Bronchial epithelial cell (primary cell): ENCODE measurements around the gene GPR68. TPM values are rescaled to one million over a fixed set of nuclear protein-coding genes. Genes with fewer than 3 reads are reported as not detected.
"Not testable (repeated sequence)": the region's sequence is repeated elsewhere in the genome, so short reads cannot be mapped to it uniquely, and the experiment has no call there.

ENCODE experiments used
- DNase-seq: peaks from one replicate; pipeline ENCODE4 v3.0.0-alpha.2; 2010; ENCODE audit warnings: low read depth
- FAIRE-seq: peaks from 2 replicates; lab custom pipeline; 2011; peaks lifted over from hg19 to GRCh38; lab: Jason Lieb, UNC
- H3K27me3 ChIP-seq: 2 replicates; pipeline ENCODE4 v1.5.1; 2011; ENCODE audit warnings: low read length; ENCODE audit not compliant: control insufficient read depth, insufficient read depth
- H3K36me3 ChIP-seq: 2 replicates; pipeline ENCODE4 v1.5.1; 2011; ENCODE audit warnings: low read length; ENCODE audit not compliant: control insufficient read depth, insufficient read depth
- H3K4me3 ChIP-seq: 2 replicates; pipeline ENCODE4 v1.5.1; 2011; ENCODE audit warnings: mild to moderate bottlenecking, low read depth, low read length, control low read depth
- CTCF ChIP-seq: IDR thresholded peaks from 2 replicates; pipeline ENCODE4 v1.5.1; 2011; ENCODE audit warnings: mild to moderate bottlenecking, moderate library complexity, low read length, control low read depth, inconsistent platforms; ENCODE audit not compliant: insufficient read depth, severe bottlenecking
- total RNA-seq: library from RNA; depleted of rRNA; stranded (reverse); fragments of >200 nt; gene quantifications from 2 replicates; pipeline ENCODE4 v1.2.1, GENCODE V29; 2014

Gene GPR68
- total RNA-seq, 1 donor from 2014 or later: 1.8 TPM

GRCh38 chr14:91246051-91246852 is 1.7 kb upstream of the GPR68 start:
- DNase-seq (no peak), FAIRE-seq (no peak)

GRCh38 chr14:91245616-91246015 is 1.1 kb upstream of the GPR68 start:
- FAIRE-seq, H3K36me3 ChIP-seq, H3K27me3 ChIP-seq, H3K4me3 ChIP-seq, DNase-seq: not testable (repeated sequence)

More at GRCh38 chr14:91246051-91246852, 1.7 kb upstream of the GPR68 start:
- H3K36me3 ChIP-seq: no peaks in the 10 kb centered on the region
- no peak overlapping the region for H3K4me3 ChIP-seq
- no peaks in the 10 kb centered on the region for H3K27me3 ChIP-seq
- TF ChIP-seq CTCF: no peak

- no peak for DNase-seq
- no peaks in the 10 kb centered on the region for H3K36me3 ChIP-seq
- no peak for TF ChIP-seq CTCF
- no peak overlapping the region for H3K4me3 ChIP-seq
- FAIRE-seq: no peak
- H3K27me3 ChIP-seq: no peaks in the 10 kb centered on the region
These were observed 525 bp upstream of the GPR68 start for GRCh38 chr14:91245029-91245428.

- FAIRE-seq: no peak
- no peaks in the 10 kb centered on the region for H3K27me3 ChIP-seq
- H3K4me3 ChIP-seq: no peak overlapping the region
These were observed 1.4 kb downstream of the GPR68 start for GRCh38 chr14:91243074-91243471.

GRCh38 chr14:91242635-91243034 is 1.9 kb downstream of the GPR68 start:
- no peaks in the 10 kb centered on the region for H3K27me3 ChIP-seq
- H3K4me3 ChIP-seq: no peak overlapping the region
- no peak for FAIRE-seq
- DNase-seq: no peak
- no peak for TF ChIP-seq CTCF
- no peaks in the 10 kb centered on the region for H3K36me3 ChIP-seq

More at GRCh38 chr14:91243074-91243471, 1.4 kb downstream of the GPR68 start:
- TF ChIP-seq CTCF: no peak
- no peak for DNase-seq
- no peaks in the 10 kb centered on the region for H3K36me3 ChIP-seq

GRCh38 chr14:91241863-91242262 is 2.6 kb downstream of the GPR68 start:
- FAIRE-seq (no peak), DNase-seq (no peak)
- no peak overlapping the region for H3K4me3 ChIP-seq
- no peaks in the 10 kb centered on the region for H3K36me3 ChIP-seq
- TF ChIP-seq CTCF: no peak
- no peaks in the 10 kb centered on the region for H3K27me3 ChIP-seq
